ENCODE data around the gene NBEA.

Gene NBEA

DNA sequence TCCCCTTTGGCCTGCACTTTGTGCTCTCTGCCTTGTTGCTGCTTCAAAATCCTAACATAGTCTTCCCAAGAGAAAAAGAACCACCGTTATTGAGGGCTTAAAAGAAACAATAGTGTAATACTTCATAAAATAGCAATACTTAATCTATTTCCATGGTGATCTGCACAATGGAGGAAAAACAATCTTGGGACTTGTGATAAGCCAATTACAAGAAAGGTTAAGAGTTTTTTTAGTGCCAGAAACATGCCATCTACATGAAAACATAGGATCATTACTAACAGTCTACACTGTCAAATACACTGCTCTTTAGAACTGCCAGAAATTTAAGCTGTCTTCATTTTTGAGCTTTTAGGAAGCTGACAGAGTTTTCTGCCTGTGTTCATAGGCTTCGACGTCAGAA is 588.5 kb downstream of the NBEA start:
- DNase-seq = no peak

DNA sequence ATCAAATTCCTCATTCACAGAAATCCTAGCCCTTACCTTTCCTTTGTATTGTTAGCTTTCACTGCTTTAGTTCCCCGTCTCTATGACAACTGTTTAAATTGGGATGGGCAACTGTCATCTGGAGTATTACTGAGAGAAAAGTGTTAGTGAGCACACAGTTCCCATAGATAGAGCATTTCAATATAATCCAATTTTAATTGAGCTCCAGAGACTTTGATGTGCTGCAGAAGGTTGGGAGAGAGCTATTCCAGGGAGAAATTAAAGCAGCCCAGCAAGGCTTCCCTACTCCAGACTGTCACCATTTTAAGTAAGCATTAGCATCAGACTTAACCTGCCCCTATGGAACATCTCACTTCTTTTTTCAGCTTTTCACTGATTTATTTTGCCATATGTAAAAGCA is 589.5 kb downstream of the NBEA start:
- no peak for DNase-seq

DNA sequence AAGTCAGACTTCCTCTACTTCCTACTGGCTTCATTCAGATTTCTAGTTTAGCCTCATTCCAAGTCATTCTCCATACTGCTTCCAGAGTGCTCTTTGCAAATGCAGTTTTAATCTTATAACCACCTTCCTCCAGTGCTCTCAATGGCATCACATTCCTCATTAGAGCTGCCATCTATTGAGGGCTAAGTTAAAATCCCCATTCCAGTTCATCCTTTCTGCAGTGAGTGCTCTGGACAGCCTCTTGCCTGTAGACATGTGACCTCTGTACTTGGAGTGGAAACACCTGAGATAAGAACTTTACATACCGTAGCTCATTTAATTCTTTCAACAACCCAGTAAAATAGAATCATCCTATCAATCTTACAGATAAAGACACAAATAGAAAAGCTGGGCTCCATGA is 592.3 kb downstream of the NBEA start:
- no peak for DNase-seq

DNA sequence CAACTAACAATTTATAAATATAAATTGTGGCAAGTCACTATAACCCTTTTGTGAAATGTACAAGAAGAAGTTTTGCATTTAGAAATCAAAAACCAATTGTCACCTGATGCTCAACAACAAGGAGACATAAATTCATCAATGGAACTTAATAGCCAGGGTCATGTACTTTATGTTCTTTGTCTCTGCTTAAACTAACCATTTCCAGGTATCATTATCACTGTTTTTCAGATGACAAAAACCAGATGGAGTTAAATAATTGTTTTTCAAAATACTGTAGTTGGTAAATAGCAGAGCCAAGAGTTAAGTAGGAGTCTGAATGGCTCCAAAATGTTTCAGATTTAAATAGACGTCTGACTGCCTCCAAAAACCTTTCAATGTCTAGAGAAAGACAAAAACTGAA is 606.7 kb downstream of the NBEA start:
- DNase-seq = no peak

DNA sequence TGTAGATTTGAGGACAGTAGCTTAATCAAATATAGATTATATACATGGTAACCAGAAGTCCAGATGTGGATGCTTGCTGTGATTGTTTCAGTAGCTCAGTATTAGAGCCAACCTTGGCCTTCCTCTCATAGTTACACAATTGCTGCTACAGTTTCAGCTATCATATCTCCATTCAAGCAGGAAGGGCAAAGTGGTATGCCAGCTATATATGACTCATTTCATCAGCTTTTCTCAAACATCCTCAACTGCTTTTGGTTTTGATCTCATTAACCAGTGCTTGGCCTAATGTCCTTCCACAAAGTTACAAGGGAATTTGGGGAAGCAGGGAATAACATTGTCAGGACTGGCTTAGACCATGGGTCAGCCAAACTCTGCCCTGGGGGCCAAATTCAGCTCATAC is 607.4 kb downstream of the NBEA start:
- DNase-seq = no peak

DNA sequence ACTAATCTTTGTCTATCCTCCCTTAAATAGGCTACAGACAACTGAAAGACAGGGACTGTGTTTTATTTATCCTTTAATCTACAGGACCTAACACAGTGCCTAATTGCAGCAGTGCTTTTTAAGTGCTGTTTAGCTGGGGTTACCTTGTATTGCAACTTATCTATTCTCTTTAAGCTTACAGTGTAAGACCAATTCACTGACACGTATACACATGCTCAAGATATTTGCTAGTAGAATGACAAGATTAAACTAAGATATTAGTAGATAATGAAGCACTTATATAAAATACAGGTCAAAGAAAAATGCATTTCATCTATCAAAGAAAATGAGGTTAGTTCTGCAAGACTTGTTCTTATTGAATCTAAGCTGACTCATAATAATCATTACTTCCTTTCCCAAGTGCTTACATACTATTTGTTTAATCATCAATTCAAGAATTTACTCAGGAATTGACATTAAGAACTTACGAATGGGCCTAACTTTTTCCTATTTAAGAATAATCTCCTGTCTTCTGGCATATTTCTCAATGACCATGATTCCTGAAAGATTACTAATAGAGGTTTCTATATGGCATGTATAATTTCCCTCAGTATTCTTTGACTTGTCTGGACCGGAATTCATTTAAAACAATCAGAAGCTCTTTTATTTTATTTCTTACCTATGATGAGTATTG is 610.2 kb downstream of the NBEA start:
- DNase-seq = no peak

DNA sequence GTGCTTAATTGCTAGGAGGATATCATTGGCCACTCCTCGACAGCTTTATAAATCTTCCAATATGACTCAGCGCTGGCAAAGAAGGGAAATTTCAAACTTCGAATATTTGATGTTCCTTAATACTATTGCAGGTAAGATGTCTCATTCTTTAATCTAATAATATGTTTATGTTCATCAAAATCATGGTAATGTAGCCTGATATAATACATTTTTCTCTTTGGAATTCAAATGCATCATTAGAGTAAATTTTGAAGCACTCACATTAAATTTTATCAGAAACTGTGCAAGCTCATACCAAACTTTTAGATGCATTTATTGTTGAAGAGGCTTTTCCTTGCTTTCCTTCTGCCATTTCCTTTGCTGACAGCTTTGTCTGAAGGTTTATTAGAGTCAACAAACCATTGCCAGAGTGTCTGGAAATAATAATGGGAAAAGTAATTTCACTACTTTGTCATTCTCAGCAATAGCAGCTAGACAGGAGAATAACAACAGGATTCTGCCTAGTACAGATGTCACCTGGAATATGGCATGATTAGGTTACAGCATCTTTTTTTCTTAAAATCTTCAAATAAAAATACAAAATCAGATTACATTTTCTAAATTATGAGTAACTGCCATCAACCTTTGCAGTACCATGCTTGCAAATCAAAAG is 613.0 kb downstream of the NBEA start:
- DNase-seq = no peak

DNA sequence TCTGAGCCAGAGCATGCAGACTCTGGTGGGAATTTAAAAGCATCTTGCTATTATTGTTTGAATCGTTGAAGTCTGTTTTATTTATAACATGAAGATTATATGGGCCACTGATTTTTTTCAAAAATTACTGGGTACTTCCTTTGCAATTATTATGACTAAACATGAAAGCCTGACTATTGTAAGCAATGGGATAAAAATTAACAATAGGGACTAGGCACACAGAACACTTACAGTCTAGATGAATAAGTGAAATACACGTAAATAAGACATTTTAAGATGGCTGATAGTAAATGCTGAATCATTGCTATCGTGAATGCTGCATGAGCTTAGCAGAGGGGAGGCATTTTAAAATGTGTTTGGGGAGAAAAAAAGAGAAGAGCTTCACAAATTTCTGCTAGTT is 615.4 kb downstream of the NBEA start:
- no peak for DNase-seq

DNA sequence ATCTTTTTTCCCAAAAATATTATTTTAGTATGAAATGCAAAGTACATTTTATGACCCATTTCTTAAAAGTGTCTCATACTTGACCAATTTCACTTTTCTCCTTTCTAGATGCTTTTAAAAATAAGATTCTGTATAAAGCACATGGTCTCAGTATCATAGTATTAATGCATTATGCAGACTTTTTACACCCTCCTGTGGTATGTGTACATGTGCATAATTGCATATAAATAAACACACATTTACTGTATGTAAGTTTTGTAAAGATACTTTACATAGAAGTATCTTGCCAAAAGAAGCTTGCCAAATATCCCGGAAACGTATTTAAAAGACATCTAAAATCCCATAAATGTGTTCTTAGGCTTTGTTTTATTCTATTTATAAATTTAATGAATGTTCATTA is 619.5 kb downstream of the NBEA start:
- DNase-seq = no peak

DNA sequence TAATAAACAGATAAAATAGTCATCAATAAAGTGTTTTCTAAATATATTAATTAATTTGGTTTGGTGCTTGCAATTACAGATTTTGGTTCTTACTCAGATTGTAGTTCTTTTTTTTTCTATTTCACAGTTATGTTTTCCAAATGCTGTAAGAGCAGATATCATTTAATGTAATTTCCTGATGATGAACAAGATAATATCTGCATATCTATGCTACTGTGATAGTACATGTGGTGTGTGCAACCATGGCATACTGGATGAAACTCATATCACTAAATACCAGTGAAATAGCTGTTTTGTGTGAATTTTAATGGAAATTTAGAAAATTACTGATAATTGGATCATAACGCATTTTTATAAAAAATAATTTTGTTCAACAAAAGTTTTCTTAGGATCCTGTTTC is 623.2 kb downstream of the NBEA start:
- no peak for DNase-seq

DNA sequence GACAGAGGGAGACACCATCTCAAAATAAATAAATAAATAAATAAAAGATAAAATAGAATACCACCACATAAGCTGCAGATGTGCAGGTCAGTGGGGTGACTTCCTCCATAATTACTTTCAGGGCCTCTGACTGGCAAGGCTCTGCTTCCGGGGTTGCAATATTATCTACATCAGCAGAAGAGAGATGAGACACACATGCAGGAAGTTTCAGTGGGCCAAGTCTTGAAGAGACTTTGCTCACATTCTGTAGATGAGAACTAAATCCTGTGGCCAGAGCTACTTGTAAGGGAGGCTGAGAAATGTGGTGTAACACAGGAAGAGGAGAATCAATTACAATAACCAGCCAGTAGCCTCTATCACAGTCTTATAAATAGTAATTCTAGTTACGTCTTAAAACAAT is 624.3 kb downstream of the NBEA start:
- DNase-seq = no peak

DNA sequence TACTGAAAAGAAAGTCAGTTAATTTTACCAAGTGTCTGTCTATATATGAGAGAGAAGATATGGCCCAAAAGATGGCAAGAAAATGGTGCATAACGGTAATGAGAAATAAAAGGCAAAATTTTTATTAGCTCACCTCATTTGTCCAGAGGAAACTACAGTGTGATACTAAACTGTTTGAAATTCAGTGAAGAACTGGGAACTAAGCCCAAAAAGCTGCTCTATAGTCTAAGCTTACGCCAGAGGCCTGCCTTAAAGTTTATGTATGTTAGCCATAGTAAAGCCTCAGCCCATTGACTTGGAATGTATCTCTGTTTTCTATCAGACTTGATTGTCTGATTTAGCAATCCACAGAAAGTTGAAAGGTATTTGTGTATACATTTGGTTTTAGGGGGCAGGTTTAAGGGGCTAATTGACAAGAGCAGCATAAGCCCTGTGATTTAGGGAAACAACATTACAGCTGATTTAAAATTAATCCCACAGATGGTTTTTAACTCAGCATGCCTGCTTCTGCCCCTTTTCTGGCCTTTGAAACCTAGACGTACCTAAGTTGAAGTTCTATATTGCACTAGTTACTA is 625.4 kb downstream of the NBEA start:
- no peak for DNase-seq

DNA sequence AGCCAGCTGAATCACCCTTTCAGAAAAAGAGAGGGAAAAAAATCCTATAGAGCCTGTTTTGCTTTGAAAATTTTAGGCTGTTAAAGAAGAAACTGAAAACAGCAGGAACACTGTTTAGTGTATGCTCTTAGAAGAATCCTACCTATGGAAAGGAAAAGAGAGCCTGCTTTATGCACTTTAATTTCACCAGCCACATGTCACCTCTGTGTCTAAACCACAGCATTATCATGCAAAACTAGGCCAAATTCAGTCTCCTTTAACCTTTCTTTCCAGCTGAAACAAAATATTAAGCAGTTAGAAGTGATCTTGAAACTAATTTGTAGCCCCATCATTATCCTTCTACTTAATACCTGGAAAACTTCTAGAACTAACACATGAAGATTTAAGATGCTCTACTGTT is 631.6 kb downstream of the NBEA start:
- DNase-seq = no peak

DNA sequence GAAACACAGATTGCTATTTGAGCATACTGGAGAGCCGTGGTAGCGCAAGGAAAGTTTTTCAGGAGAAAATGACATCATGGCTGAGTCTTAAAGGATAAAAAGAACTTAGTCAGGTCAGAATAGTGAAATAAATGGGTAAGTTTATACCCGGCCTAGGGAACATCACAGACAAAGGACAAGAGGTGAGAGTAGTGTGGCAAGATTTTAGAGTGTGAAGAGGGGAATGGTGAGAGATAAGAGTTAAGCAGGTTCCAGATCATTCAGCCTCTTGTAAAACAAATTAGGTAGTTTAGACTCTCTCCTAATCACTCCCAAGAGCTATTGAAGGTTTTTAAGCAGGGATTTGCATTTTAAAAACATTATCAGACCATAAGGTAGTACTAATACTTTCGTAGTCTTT is 650.4 kb downstream of the NBEA start:
- DNase-seq = no peak

DNA sequence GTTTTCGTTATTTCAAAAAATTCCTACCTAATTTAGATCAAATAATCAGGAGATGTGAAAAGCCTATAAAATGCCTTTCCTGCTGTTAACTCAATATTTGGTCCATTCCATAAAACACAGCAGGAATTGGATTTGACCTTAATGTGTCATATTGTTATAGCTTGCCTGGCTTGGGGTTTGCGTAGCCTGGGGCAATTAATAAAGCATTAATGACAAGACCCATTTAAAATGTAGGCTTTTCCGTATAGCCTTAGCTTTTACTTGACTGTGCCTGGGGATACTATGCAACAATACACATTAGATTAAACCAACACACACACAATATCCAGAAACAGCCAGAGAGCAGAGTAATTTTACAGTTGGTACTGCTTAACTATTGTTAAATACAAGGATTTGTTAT is 651.6 kb downstream of the NBEA start:
- no peak for DNase-seq

DNA sequence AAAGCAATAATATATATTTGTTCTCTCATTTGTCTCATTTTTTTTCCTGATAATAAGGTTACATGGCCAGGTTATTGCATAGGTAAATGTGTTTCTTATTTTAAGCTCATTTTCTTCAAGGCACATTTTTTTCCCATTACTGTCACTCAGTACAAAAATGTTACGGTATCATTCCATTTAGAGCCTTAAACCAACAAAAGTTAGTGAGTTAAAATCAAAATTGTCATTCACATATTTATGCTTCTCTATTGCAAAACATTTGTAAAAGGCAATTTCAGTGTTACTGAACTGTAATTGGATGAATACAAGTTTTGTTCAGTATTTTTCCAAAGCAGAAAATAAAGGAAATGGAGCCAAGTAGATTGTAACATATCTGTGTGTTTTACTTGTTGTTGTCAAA is 652.0 kb downstream of the NBEA start:
- DNase-seq = no peak

DNA sequence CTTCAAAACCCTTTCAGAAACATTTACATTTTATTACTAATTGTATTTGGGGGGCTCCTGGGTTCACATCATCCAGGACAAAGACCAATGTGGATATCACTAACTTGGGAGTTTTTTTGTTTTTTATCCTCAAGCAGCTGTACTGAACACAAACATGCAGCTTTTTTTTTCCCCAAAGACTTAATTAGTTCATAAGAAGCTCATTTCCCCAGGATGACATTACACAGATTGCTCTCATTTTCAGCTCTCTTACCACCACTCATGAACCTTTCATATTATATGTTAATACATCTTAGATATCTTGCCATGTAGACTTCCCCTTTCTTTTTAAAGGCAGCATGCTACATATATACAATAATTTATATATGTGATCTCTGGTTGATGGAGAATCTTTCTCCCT is 653.1 kb downstream of the NBEA start:
- DNase-seq = no peak

DNA sequence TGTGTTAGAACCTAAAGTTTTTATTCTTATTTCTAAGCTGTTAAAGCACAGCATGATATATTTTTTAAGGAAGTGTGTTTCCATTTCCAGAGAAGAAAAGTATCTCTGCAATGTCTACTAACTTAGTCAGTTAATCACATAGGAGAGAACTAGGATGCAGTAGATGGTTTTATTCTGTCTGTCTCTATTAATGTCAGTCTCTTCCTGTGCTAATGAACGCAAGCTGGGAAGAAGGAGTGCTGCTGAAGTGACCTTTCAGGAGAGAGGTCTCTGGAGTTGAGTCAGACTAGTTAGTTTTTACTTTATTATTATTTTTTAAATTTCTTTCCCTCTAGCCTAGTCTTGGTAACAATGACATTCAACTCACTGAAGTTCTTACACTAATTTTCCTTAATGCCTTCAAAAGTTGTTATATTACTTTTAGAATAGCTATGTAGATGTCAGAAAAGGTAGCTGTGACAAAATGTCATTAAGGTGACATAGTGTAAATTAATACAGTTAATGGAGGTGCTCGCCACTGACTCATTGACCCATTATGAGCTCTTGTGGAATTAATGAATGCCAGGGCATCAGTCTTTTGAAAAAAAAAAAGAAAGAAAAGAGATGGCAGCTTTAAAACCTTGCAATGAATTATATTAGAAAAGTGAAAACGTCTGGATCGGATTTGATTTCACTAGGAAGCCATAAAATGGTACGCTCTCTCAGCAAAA is 654.4 kb downstream of the NBEA start:
- DNase-seq = no peak

DNA sequence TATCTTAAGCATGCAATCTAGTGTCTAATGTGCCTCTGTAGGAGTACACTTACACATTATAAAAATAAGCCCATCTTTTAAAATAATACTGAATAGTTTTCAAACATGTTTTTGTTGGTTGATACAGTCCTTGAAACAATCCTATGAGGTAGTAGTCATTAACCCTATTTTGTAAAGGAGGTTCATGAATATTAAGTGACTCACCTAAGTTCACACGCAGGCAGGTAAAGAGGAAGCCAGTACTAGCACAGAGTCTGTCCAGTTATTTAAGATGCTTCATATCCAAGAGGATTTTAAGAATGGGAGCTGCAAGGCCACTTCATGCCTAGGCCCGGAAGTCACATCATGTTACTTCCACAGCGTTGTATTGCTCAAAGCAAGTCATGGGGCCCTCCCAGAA is 655.4 kb downstream of the NBEA start:
- no peak for DNase-seq

DNA sequence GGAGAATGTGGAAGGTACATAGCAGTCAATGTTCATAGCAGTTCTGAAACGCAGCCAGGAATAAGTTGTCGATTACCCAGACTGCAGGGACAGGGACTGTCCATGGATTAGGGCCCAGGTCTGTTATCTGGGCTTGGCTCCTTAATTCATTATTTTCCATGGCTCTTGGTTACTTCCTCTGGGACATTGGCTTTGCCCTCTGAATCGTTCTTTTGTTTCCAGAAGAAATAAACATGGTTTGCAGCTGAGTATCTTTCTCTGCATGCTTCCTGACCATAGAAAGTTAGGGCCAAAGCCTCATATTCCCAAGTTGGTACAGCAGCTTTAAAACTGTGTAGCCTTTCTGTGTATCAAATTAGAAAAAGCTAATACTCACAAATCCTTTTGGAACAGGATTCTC is 656.2 kb downstream of the NBEA start:
- no peak for DNase-seq

DNA sequence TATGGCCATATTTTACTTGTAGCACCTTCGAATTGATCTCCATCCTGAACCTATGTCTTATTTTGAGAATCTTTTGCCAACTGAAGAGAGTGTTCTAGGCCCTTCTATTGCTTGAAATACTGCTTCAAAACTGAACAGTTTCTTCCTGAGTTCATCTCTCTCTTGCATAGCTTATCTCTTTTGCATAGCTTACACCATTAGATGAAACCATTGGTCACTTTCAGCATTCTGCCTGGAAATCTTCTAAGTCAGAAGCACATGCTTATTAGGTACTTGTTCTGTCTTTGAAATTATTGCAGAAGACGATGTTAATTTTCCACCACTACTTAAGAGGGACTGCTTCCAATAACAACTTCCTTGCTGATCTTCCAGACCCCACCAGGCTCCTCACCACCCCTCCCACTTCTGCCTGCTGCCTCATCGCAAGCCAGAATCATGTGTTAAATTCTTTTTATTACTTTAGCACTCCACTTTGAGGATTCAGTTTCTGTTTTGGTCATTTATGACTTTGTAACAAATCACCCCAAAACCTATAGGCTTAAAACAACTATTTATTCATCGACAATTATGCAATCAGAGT is 656.8 kb downstream of the NBEA start:
- no peak for DNase-seq

DNA sequence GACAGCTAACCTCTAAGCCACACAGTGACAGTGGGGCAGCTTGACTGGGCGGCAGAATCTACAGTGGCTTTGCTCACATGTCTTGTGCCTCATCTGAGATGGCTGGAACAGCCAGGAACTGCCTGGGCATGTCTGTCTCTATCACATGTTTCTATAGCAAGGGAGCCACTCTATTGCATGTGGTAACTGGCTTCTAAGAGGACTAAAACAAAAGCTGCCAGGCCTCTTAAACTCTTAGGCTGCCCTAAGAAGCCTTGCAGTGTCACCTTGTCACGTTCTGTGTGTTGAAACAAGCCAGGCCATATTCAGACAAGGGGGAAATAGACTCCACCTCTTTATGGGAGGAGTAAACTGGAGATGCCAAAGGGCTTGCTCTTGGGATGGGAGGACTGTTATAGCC is 657.3 kb downstream of the NBEA start:
- DNase-seq = no peak

DNA sequence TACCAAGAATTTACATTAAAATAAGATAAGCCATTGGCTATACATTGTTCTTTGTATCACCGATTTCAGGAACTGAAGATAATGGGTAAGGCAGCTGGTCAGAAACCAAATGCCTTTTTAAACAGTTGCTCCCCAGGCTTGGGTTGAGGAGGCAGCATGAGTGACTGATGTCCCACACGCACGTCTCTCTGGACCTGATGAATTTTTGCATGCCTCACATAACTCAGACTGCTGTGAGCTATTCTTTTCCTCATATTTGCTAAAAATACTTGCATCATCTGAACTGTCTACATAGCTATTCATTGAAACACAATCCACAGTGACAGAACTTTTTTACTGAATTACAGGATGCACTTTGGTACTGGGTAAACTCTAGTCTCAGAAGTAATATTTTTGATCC is 658.1 kb downstream of the NBEA start:
- DNase-seq = no peak

All from activated gamma-delta T cell treated with Interleukin-2 at 50 U/mL for 16 hours (primary cell).